HFFc6 (cell line): Measurements from ENCODE around the gene FAM163B. TPM values are rescaled to one million over a fixed set of nuclear protein-coding genes. Genes with fewer than 3 reads are reported as not detected.

Experiments
- DNase-seq: peaks from one replicate; pipeline ENCODE4 v3.0.0-alpha.2; 2018
- H3K27ac Mint-ChIP-seq: 2 replicates; pipeline ENCODE4 v1.8.0; 2020; ENCODE audit warnings: mild to moderate bottlenecking, mixed read lengths
- H3K27me3 Mint-ChIP-seq: 2 replicates; pipeline ENCODE4 v1.8.0; 2021; ENCODE audit warnings: mild to moderate bottlenecking, moderate library complexity, mixed read lengths; ENCODE audit not compliant: insufficient read depth
- H3K36me3 Mint-ChIP-seq: 2 replicates; pipeline ENCODE4 v1.8.0; 2021; ENCODE audit warnings: low read depth, mixed read lengths
- H3K4me1 Mint-ChIP-seq: 2 replicates; pipeline ENCODE4 v1.8.0; 2020; ENCODE audit warnings: low read depth, mixed read lengths
- H3K4me3 Mint-ChIP-seq: 2 replicates; pipeline ENCODE4 v1.8.0; 2020; ENCODE audit warnings: mild to moderate bottlenecking, moderate library complexity, mixed read lengths
- H3K9me3 Mint-ChIP-seq: 2 replicates; pipeline ENCODE4 v1.8.0; 2020; ENCODE audit warnings: mild to moderate bottlenecking, mixed read lengths
- total RNA-seq, 6 experiments: library from RNA; stranded (reverse); fragmentation: NEBNext Ultra II Directional; extraction: Animal tissue kit (Norgen Biotek cat#: 25700); gene quantifications; 2 replicates in 1 of 6; 3 replicates in 5 of 6; pipeline ENCODE4 v1.2.3, GENCODE V29; 2021
- TF ChIP-seq, protein P1 (sequence below): fragments of 200-600 bp; sonication (generic); IDR thresholded peaks from 2 replicates; pipeline ENCODE4 v1.5.0; 2021; ENCODE audit warnings: antibody characterized with exemption, mild to moderate bottlenecking

Gene FAM163B
- total RNA-seq, 6 experiments from 2014 or later = not detected

DNA sequence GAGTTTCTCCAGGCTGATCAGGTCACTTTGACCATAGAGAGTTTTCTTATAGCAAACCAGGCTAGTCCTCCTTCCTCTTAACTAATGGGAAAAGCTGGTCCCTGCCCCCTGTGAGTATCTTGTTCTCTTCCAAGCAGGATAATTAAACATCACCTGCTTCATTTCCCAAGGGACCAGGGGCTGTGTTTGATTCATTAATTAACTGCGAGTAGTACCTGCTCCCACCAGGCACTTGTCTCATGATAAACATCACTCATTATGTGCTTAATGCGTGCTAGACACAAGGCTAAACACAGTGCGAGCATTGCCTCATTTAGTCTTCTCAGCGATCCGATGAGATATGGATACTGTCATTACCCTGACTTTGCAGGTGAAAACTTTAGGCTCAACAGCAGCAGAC lies 1.7 kb upstream of the FAM163B start:
- Mint-ChIP-seq H3K9me3 (no peaks in the 10 kb centered on the region), H3K4me1 (no peaks in the 10 kb centered on the region), H3K27ac (no peak overlapping the region), H3K27me3 (peaks cover 81% of the 10 kb centered on the region), H3K4me3 (no peak overlapping the region), H3K36me3 (no peaks in the 10 kb centered on the region)
- no peak for DNase-seq
- TF ChIP-seq, protein P1, sequence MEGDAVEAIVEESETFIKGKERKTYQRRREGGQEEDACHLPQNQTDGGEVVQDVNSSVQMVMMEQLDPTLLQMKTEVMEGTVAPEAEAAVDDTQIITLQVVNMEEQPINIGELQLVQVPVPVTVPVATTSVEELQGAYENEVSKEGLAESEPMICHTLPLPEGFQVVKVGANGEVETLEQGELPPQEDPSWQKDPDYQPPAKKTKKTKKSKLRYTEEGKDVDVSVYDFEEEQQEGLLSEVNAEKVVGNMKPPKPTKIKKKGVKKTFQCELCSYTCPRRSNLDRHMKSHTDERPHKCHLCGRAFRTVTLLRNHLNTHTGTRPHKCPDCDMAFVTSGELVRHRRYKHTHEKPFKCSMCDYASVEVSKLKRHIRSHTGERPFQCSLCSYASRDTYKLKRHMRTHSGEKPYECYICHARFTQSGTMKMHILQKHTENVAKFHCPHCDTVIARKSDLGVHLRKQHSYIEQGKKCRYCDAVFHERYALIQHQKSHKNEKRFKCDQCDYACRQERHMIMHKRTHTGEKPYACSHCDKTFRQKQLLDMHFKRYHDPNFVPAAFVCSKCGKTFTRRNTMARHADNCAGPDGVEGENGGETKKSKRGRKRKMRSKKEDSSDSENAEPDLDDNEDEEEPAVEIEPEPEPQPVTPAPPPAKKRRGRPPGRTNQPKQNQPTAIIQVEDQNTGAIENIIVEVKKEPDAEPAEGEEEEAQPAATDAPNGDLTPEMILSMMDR = no peak

DNA sequence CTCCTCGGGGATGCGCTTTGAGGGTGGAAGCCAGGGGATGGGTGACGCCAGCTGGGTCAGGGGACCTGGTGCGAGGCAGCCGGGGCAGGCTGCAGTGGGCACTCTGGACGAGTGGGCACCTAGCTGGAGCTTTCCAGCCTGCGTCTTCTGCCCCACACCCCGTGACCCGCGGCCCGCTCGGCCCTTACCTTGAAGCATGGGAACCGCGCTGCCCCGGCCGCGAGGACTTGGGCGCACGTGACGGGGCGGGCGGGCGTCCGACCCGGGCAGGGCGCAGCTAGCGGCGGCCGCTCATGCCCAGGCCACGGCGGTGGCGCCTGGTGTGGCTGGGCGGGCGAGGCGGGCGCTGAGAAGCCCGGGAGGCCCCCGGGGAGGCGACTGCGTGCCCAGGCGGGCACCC lies 300 bp downstream of the FAM163B start:
- Mint-ChIP-seq H3K4me1 (no peaks in the 10 kb centered on the region), H3K9me3 (no peaks in the 10 kb centered on the region), H3K4me3 (no peak overlapping the region), H3K27me3 (peaks cover 76% of the 10 kb centered on the region), H3K27ac (no peak overlapping the region), H3K36me3 (no peaks in the 10 kb centered on the region)
- DNase-seq = no peak
- TF ChIP-seq, protein P1 = no peak

DNA sequence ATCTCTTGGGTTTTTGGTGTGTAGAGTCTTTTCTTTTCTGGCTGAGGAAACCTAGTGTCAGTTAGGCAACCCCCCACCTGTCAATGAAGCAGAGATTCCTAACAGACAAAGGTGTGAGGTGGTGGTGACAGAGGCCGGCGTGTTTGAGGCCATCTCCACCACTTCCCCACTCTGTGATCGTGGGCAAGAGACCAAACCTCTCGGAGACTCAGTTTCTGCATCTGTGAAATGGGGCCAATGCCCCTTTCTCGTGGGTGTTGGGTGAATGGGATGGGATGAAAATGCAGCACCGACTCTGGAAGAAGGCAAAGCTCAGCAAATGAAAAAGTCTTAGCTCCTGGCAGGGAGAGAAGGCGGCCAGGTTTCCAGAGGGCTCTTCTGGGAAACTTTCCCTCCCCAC lies 807 bp downstream of the FAM163B start:
- Mint-ChIP-seq H3K4me1 (no peaks in the 10 kb centered on the region), H3K27me3 (peaks cover 75% of the 10 kb centered on the region)

DNA sequence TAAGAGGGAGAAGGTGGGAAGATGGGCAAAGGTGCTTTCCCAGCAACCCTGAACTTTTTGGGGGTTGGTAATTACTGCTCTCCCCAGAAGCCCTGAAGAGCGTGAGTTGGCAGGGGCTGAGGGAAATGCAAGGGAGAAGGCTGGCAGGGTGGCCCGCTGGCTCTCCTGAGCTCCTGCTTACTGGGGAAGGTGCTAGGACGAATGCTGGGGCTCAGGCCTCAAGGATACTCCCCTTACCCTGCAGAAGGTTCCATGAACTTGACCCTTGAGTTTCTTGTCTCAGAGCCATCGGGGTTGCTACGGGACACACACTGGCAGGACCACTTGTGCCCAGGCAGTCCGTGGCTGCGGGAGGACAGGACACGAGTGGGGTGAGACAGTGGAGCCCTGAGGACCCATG lies 1.2 kb downstream of the FAM163B start:
- Mint-ChIP-seq H3K27me3 (peaks cover 73% of the 10 kb centered on the region), H3K27ac (no peak overlapping the region), H3K9me3 (no peaks in the 10 kb centered on the region), H3K36me3 (no peaks in the 10 kb centered on the region), H3K4me1 (no peaks in the 10 kb centered on the region), H3K4me3 (no peak overlapping the region)
- DNase-seq = no peak
- TF ChIP-seq, protein P1 = no peak

More for the DNA sequence above, 807 bp downstream of the FAM163B start:
- H3K36me3 Mint-ChIP-seq = no peaks in the 10 kb centered on the region
- H3K9me3 Mint-ChIP-seq = no peaks in the 10 kb centered on the region
- no peak overlapping the region for H3K27ac Mint-ChIP-seq
- no peak for DNase-seq
- H3K4me3 Mint-ChIP-seq = no peak overlapping the region
- TF ChIP-seq, protein P1 = no peak

DNA sequence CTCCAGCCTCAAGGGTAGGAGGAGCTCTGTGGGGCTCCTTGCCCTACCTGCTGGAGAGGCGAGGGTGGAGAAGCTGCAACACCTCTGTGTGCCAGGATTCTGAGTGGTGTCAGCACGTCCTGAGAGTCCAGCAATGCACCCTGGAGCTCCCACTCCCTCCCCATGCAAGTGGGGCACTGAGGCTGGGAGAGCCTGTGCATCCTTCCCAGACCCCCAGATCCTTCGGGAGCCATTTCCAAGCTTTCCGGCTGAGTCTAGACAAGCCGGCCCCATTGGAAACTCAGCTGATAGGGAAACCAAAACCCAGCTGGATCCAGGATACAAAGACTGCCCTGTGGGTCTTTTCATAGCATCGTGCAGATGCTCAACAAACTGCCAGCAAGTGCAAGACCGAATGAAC lies 1.8 kb downstream of the FAM163B start:
- Mint-ChIP-seq H3K4me3 (no peak overlapping the region), H3K27me3 (peaks cover 69% of the 10 kb centered on the region), H3K27ac (no peak overlapping the region), H3K4me1 (no peaks in the 10 kb centered on the region), H3K9me3 (no peaks in the 10 kb centered on the region), H3K36me3 (no peaks in the 10 kb centered on the region)
- DNase-seq = no peak
- TF ChIP-seq, protein P1 = no peak

DNA sequence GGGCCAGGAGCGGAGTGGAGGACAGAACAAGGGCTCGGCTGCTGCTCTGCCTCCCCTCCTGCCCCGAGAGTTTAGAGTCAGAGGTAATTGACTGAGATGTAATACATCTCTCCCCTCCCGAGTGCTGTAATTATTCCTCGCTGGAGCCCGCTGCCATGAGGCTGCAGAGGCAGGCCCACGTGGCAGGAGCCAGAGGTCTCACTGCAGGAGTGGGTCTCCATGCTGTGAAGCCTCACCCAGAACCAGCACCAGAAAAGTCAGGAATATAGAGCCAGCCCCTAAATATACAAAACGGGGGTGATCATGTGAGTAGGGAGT lies 2.5 kb downstream of the FAM163B start:
- DNase-seq = no peak
- Mint-ChIP-seq H3K9me3 (no peaks in the 10 kb centered on the region), H3K36me3 (no peaks in the 10 kb centered on the region)

More for the DNA sequence above, 2.5 kb downstream of the FAM163B start:
- Mint-ChIP-seq H3K4me3 (no peak overlapping the region), H3K4me1 (no peaks in the 10 kb centered on the region), H3K27ac (no peak overlapping the region), H3K27me3 (peaks cover 67% of the 10 kb centered on the region)
- TF ChIP-seq, protein P1 = no peak
